IPS-18a (cell line): Measurements from ENCODE around the gene ZNF277.

Experiments used
- H3K27ac ChIP-seq: one replicate; pipeline ENCODE4 v1.5.1; 2013; ENCODE audit warnings: low read length
- H3K27me3 ChIP-seq: one replicate; pipeline ENCODE4 v1.6.1; 2013; ENCODE audit warnings: mild to moderate bottlenecking, low read length; ENCODE audit not compliant: control insufficient read depth, insufficient read depth
- H3K36me3 ChIP-seq: one replicate; pipeline ENCODE4 v1.6.1; 2013; ENCODE audit warnings: low read depth, low read length; ENCODE audit not compliant: control insufficient read depth
- H3K4me1 ChIP-seq: one replicate; pipeline ENCODE4 v1.6.1; 2013; ENCODE audit warnings: low read depth, low read length; ENCODE audit not compliant: control insufficient read depth
- H3K4me3 ChIP-seq: one replicate; pipeline ENCODE4 v1.5.1; 2013; ENCODE audit warnings: low read length
- H3K9ac ChIP-seq: one replicate; pipeline ENCODE4 v1.6.1; 2013; ENCODE audit warnings: mild to moderate bottlenecking, low read length, moderate library complexity
- H3K9me3 ChIP-seq: one replicate; pipeline ENCODE4 v1.6.1; 2013; ENCODE audit warnings: low read depth, low read length; ENCODE audit not compliant: control insufficient read depth

ZNF277 gene

DNA sequence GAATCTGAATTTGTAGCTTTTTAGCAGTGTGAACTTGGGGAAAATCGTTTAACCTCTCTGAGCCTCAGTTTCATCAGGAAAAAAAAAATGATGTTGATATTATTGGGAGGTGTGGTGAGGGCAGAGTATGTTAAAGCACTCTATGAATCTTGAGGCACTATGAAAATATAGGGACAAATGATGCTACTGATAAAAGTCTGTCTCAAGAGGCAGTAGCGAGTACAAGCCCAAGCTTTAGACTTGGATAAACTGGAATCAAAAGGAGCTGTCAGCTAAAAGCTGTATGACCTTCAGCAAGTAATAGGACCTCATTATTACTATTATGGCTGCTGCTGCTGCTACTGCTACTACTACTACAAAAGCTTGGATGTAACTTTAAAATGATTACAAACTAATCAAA is 8.4 kb downstream of the ZNF277 start:
- no peaks in the 10 kb centered on the region for H3K9me3 ChIP-seq
- H3K27me3 ChIP-seq = no peaks in the 10 kb centered on the region

DNA sequence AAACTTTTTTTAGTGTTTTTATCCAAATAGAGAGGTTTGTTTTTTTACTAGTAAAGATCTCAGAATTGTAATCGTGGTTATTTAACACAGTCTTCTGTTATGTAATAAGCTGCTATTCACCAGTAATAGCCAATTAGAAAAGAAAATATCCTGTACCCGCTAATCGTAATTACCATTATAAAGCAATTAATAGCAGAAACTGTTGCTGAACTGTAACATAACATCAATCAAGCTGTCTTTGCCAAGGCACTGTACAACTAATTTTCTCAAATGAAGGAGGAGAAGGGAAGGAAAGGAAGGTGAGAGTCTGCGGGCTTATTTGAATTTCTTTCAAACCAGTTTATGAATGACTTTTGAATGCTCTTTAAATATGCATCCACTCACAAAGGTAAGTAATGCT is 9.3 kb downstream of the ZNF277 start:
- H3K4me1 ChIP-seq = peaks cover 11% of the 10 kb centered on the region

More for the DNA sequence above, 8.4 kb downstream of the ZNF277 start:
- H3K4me1 ChIP-seq = peaks cover 11% of the 10 kb centered on the region
- no peak overlapping the region for H3K4me3 ChIP-seq
- H3K9ac ChIP-seq = no peak overlapping the region
- no peak overlapping the region for H3K27ac ChIP-seq
- H3K36me3 ChIP-seq = no peaks in the 10 kb centered on the region

DNA sequence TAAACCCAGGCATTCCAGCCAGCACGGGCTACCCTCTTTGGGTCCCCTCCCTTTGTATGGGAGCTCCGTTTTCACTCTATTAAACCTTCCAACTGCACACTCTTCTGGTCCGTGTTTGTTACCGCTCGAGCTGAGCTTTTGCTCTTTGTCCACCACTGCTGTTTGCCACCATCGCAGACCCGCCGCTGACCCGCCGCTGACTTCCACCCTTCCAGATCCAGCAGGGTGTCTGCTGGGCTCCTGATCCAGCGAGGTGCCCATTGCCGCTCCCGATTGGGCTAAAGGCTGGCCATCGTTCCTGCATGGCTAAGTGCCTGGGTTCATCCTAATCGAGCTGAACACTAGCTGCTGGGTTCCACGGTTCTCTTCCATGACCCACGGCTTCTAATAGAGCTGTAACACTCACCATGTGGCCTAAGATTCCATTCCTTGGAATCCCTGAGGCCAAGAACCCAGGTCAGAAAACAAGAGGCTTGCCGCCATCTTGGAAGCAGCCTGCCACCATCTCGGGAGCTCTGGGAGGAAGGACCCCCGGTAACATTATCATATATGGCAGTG is 14.5 kb downstream of the ZNF277 start:
- no peaks in the 10 kb centered on the region for H3K27me3 ChIP-seq
- H3K9ac ChIP-seq = no peak overlapping the region
- no peak overlapping the region for H3K27ac ChIP-seq
- H3K4me3 ChIP-seq = no peak overlapping the region
- H3K4me1 ChIP-seq = peaks cover under 1% of the 10 kb centered on the region
- H3K36me3 ChIP-seq = no peaks in the 10 kb centered on the region
- no peaks in the 10 kb centered on the region for H3K9me3 ChIP-seq

More for the DNA sequence above, 9.3 kb downstream of the ZNF277 start:
- Histone ChIP-seq H3K27ac (no peak overlapping the region), H3K4me3 (no peak overlapping the region), H3K9ac (no peak overlapping the region), H3K27me3 (no peaks in the 10 kb centered on the region), H3K9me3 (no peaks in the 10 kb centered on the region), H3K36me3 (no peaks in the 10 kb centered on the region)

DNA sequence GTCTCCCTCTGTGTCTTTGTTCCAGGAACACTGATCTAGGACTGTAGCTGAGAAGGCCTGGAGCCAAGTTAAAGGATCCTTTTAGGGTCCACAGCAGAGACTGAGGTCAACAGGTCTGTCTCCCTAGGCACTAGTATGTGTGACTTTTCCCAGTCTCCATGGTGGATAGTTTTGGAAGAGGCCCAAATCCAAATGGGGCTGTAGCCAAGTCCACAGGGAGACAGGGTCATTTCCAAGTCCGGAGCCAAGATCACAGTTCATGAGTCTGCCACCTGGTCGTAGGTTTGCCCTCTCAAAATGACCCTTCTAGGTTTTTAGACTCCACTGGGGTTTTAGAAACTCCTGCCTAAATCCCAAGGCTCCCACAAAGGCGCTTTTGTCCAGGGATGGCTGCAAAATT is 16.8 kb downstream of the ZNF277 start:
- Histone ChIP-seq H3K4me3 (no peak overlapping the region), H3K9ac (no peak overlapping the region), H3K27me3 (no peaks in the 10 kb centered on the region)

DNA sequence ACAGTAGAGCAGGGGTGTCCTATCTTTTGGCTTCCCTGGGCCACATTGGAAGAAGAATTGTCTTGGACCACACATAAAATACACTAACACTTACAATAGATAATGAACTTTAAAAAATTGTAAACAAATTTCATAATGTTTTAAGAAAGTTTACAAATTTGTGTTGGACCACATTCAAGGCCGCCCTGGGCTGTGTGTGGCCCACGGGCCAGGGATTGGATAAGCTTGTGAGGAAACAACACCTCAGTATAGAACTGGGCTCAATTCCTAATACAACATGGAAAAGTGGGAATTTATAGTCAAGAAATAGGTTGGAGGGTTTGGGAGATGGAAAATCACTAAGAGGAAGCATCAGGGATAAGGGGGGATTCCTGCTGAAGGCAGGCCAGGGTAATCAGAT is 17.7 kb downstream of the ZNF277 start:
- Histone ChIP-seq H3K9me3 (no peaks in the 10 kb centered on the region), H3K9ac (no peak overlapping the region), H3K4me3 (no peak overlapping the region), H3K27ac (no peak overlapping the region), H3K36me3 (no peaks in the 10 kb centered on the region), H3K27me3 (no peaks in the 10 kb centered on the region), H3K4me1 (peaks cover 8% of the 10 kb centered on the region)

More for the DNA sequence above, 16.8 kb downstream of the ZNF277 start:
- H3K4me1 ChIP-seq = peaks cover 8% of the 10 kb centered on the region
- no peaks in the 10 kb centered on the region for H3K9me3 ChIP-seq
- no peak overlapping the region for H3K27ac ChIP-seq
- no peaks in the 10 kb centered on the region for H3K36me3 ChIP-seq

DNA sequence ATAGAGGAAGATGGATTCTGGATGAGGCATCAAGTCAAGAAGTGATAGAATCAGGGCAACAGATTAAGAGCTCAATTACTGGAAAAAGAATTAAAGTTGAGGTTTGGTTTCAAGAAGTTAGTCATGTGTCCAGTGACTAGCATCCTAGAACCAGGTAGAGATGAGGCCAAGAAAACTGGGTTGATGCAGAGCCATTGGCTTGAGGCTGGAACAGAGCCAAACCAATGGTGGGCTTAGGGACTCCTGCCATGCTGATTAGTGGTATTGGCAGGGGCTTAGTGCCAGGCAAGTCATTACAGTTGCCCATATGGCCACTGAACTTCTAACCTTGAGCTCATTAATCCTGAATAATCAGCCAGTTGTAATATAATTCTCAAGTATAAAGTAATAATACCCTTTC is 18.5 kb downstream of the ZNF277 start:
- no peak overlapping the region for H3K27ac ChIP-seq
- H3K4me3 ChIP-seq = no peak overlapping the region
- H3K27me3 ChIP-seq = no peaks in the 10 kb centered on the region
- no peaks in the 10 kb centered on the region for H3K36me3 ChIP-seq
- H3K4me1 ChIP-seq = peaks cover 8% of the 10 kb centered on the region
- no peak overlapping the region for H3K9ac ChIP-seq
- no peaks in the 10 kb centered on the region for H3K9me3 ChIP-seq

DNA sequence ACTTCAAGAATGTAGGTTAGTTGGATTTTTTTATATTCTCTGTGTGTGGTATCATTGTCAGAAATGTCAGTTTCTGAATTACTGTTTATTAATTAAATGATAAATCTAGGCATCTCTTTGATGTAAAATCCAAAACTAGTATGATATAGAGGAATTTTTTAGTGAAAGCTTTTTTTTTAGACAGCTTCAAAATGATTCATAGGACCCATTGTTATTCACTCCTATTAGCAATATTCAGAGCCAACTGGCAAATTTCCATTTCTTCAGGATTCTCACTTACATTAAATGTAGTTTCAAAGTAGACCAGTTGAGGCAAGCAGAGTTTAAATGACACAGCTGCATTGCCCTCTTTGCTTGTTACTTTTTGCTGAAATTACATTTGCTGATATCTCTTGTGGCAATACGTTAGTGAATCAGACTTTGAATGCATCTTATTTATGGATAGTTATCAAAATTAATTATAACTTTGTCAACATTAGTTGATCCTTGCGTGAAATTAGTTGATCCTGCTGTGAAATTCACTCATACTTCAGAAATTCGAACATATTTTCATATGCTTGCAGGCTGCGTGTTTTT is 20.3 kb downstream of the ZNF277 start:
- Histone ChIP-seq H3K4me1 (peaks cover 8% of the 10 kb centered on the region), H3K36me3 (no peaks in the 10 kb centered on the region), H3K9ac (no peak overlapping the region), H3K4me3 (no peak overlapping the region), H3K27ac (no peak overlapping the region), H3K27me3 (no peaks in the 10 kb centered on the region), H3K9me3 (no peaks in the 10 kb centered on the region)

DNA sequence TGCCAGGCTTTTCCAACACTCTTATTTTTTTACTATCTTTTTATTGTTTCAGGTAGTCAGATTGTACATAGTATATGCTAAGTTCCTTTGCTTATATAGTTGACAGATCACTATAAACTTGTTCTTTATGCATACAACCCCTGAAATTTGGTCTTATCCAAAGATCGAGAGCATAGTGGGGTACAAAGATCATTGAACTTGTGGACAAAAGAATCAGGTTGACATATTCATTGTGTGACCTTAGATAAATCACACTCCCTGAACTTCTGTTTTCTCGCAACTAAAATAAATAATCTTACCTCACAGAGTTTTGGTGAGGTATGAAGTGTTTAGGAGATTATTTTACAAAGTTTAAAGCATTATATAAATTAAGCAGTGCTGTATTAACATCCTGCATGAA is 22.1 kb downstream of the ZNF277 start:
- no peaks in the 10 kb centered on the region for H3K27me3 ChIP-seq
- no peak overlapping the region for H3K4me3 ChIP-seq
- H3K9me3 ChIP-seq = no peaks in the 10 kb centered on the region
- H3K27ac ChIP-seq = no peak overlapping the region
- H3K36me3 ChIP-seq = no peaks in the 10 kb centered on the region
- no peak overlapping the region for H3K9ac ChIP-seq
- H3K4me1 ChIP-seq = peaks cover 8% of the 10 kb centered on the region

DNA sequence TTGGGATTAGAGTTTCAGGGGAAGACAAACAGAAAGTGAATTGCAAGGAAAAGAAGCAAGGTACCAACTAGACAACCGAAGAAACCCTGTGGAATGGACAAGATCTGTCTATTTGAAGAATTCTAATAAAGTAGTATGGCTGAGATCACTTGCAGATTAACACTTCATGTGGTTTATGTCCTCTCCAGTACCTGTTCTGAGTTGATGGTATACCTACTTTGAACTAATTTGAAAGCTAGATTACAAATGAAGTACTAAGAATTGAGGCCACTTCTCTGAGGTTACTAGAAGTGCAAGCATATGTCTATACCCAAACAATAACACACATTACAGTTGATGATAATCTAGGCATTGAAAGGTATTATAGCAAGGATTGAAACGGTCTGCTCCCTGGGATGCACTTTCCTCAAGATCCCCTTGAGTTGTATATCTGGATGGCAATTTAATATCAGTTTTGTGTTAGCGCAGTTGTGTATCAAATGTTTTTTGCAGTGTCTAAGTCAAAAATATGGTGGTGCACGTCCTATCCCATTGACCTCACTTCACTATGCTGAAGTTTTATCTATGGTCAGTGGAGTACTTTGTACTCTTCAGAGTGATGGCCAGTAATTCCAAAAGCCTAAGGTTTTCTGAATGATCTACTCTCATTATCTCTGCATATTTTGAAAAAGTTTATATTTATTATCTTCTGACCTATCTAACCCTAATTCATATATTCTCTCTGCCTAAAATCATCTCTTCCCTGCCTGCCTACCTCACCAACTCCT is 25.9 kb downstream of the ZNF277 start:
- Histone ChIP-seq H3K4me3 (no peak overlapping the region), H3K27ac (no peak overlapping the region), H3K27me3 (no peaks in the 10 kb centered on the region), H3K9me3 (no peaks in the 10 kb centered on the region), H3K4me1 (no peaks in the 10 kb centered on the region), H3K9ac (no peak overlapping the region), H3K36me3 (no peaks in the 10 kb centered on the region)

DNA sequence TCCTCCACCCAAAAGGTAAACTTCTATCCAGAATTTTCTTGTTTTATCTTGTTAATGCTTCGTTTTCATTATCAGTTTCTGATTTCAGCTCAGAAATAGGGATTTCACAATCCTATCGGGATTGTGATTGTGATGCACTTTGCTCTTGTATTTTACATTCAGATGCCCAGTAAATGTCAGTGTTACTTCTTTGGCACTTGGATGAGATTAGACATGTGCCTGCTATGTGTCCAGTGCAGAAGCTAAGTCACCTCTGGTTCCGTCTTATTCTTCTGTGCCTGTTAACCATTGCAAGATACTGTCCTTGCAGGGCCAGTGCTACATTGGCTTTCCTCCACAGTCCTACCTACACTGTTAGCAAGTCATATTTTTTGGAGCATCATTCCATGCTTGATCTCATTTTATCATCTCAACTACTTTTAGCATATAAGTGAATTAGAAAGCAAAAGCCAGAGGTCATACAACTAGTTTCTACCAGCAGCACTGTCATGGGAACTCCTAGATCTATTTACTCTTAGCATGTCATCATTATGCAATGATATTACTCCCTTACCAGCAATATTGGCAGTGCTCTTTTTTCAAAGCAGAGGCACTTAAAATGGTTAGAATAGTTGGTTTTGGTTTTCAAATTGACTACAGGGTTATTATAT is 26.7 kb downstream of the ZNF277 start:
- Histone ChIP-seq H3K36me3 (no peaks in the 10 kb centered on the region), H3K9me3 (no peaks in the 10 kb centered on the region), H3K27me3 (no peaks in the 10 kb centered on the region), H3K27ac (no peak overlapping the region), H3K4me3 (no peak overlapping the region), H3K4me1 (no peaks in the 10 kb centered on the region), H3K9ac (no peak overlapping the region)

DNA sequence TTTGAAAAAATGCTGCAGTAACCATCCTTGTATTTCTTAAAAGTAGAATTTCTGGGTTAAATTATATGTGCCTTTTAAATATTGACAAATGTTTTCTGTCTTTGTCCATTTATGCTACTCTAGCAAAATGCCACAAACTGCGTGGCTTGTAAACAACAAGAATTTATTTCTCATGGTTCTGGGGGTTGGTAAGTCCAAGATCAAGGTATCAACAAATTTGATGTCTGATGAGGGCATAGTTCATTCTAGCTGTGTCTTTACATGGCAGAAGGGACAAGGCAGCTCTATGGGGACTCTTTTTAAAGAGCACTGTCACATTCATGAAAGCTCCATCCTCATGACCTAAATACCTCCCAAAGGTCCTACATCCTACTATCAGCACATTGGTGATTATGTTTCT is 27.7 kb downstream of the ZNF277 start:
- Histone ChIP-seq H3K36me3 (no peaks in the 10 kb centered on the region), H3K4me1 (no peaks in the 10 kb centered on the region), H3K27me3 (no peaks in the 10 kb centered on the region), H3K4me3 (no peak overlapping the region), H3K9ac (no peak overlapping the region), H3K27ac (no peak overlapping the region), H3K9me3 (no peaks in the 10 kb centered on the region)
